Ovary (tissue), 9 donors: ENCODE measurements around the gene HIGD1A. TPM values are rescaled to one million over a fixed set of nuclear protein-coding genes. Genes with fewer than 3 reads are reported as not detected.
"Not testable (repeated sequence)": the region's sequence is repeated elsewhere in the genome, so short reads cannot be mapped to it uniquely, and the experiment has no call there.

Source experiments
- DNase-seq, 5 donors: peaks; one replicate each; pipeline ENCODE4 v3.0.0-alpha.2; 2019 to 2020
- H3K27ac ChIP-seq, 2 donors: fragments of 200-600 bp; one replicate each; pipeline versions ENCODE4 v1.5.1 to v1.8.0; 2019 to 2022
- H3K27me3 ChIP-seq: fragments of 200-600 bp; one replicate; pipeline ENCODE4 v1.8.0; 2022
- H3K36me3 ChIP-seq: fragments of 200-600 bp; sonication (generic); one replicate; pipeline ENCODE4 v1.5.1; 2019
- H3K4me1 ChIP-seq: one replicate; pipeline ENCODE4 v1.8.1; 2013; ENCODE audit warnings: mild to moderate bottlenecking, moderate library complexity; ENCODE audit not compliant: insufficient read depth
- H3K4me3 ChIP-seq: fragments of 200-600 bp; sonication (generic); one replicate; pipeline ENCODE4 v1.5.1; 2017
- H3K9me3 ChIP-seq, 2 donors: fragments of 200-600 bp in 1 of 2; sonication (generic) in 1 of 2; one replicate each; pipeline versions ENCODE4 v1.5.1 to v1.8.1; 2013 to 2019; ENCODE audit warnings: mild to moderate bottlenecking in 1 of 2, moderate library complexity in 1 of 2
- CTCF ChIP-seq, 3 donors: fragments of 450-650 bp in 2 of 3; fragments of 200-600 bp in 1 of 3; IDR thresholded peaks; one replicate each; pipeline versions ENCODE4 v1.5.1 to v1.8.0; 2016 to 2022; ENCODE audit warnings: antibody characterized with exemption in 3 of 3, mild to moderate bottlenecking in 1 of 3
- EP300 ChIP-seq: sonication (generic); formaldehyde crosslinking; IDR thresholded peaks from one replicate; pipeline ENCODE4 v1.6.1; 2017; ENCODE audit warnings: antibody characterized with exemption
- POLR2A ChIP-seq: fragments of 450-650 bp; IDR thresholded peaks from one replicate; pipeline ENCODE4 v1.6.1; 2017; ENCODE audit warnings: antibody characterized with exemption, mild to moderate bottlenecking, moderate library complexity
- WGBS, 3 donors: extraction: QIAGEN DNeasy Blood & Tissue Kit in 1 of 3; methylation state at CpG; one replicate each; pipeline versions ENCODE4 v1.1.5 to v1.1.7; 2013 to 2017; 5-methylcytosine and 5-hydroxymethylcytosine counted together
- intact Hi-C, 4 donors: fragments of 100-400 bp; cut with DNase I; formaldehyde crosslinking; loops; one replicate each; pipeline versions ENCODE4 v1.11.0 to v1.15.1; 2022 to 2023
- polyA plus RNA-seq, 2 donors: library from polyadenylated mRNA; stranded (reverse); fragments of 200-250 nt in 1 of 2; fragments of 350-450 nt in 1 of 2; fragmentation: Illumina TruSeq in 1 of 2; extraction: RNeasy Lipid Tissue Mini Kit (QIAGEN cat#74804) in 1 of 2; gene quantifications; one replicate each; pipeline ENCODE4 v1.2.3, GENCODE V29; 2013 to 2014
- total RNA-seq, 7 donors: library from RNA; depleted of rRNA in 2 of 7; stranded (reverse); fragments of >200 nt in 2 of 7; fragmentation: NEBNext Ultra II Directional in 3 of 7; extraction: Animal tissue kit (Norgen Biotek cat#: 25700) in 3 of 7; gene quantifications; one replicate each; pipeline versions ENCODE4 v1.1.0 to v1.2.4, GENCODE V29; 2016 to 2023
- donor health status: DM: no; HTN: no; CAD: no; lungs with moderate emphysema.
- donor health status: DM: no; HTN: no; CAD: no.
- donor health status: Bipolar disorder and iron deficiency.
- donor health status: DM: yes; HTN: yes; CAD: no.
- donor health status: DM: no; HTN: no; CAD: no.
- donor health status: DM: yes; HTN: yes; CAD: no.

The HIGD1A gene
- total and polyA plus RNA-seq, 9 donors = 44.6 to 126 (median 65.4) TPM

- Histone ChIP-seq H3K27ac (no peak overlapping the region), H3K9me3 (no peaks in the 10 kb centered on the region), H3K27me3 (no peaks in the 10 kb centered on the region), H3K4me3 (no peak overlapping the region), H3K4me1 (no peaks in the 10 kb centered on the region), H3K36me3 (no peaks in the 10 kb centered on the region)
- TF ChIP-seq EP300 (no peak), CTCF (IDR thresholded peaks at IDR 0.05) (no peak), POLR2A (no peak)
- WGBS, 3 donors = 77 to 91% (median 85%) methylated on average over 5 of the region's 5 CpGs
- intact Hi-C loops = no loop called here
- DNase-seq = no peak
These were observed 10.0 kb upstream of the HIGD1A start for GRCh38 chr3:42814246-42814645.

- H3K4me3 ChIP-seq, H3K27ac ChIP-seq, H3K27me3 ChIP-seq, DNase-seq, H3K9me3 ChIP-seq, H3K4me1 ChIP-seq, H3K36me3 ChIP-seq, intact Hi-C loops: not testable (repeated sequence)
- WGBS, 3 donors = 29 to 32% (median 30%) methylated on average over 15 of the region's 15 CpGs
These were observed 7.0 kb upstream of the HIGD1A start for GRCh38 chr3:42811118-42811883.

- H3K9me3 ChIP-seq, H3K4me3 ChIP-seq, intact Hi-C loops, H3K4me1 ChIP-seq, H3K36me3 ChIP-seq, H3K27me3 ChIP-seq, DNase-seq, H3K27ac ChIP-seq: not testable (repeated sequence)
- WGBS, 3 donors = 80 to 91% (median 85%) methylated on average over 10 of the region's 10 CpGs
These were observed 6.4 kb upstream of the HIGD1A start for GRCh38 chr3:42810706-42811105.

GRCh38 chr3:42809202-42809601 lies 4.9 kb upstream of the HIGD1A start, which contains the start of gene ACKR2:
ACKR2 (plus strand) TSS chr3:42809445; CDS start chr3:42864503, 55,058 bp downstream.
- Histone ChIP-seq H3K27me3 (no peaks in the 10 kb centered on the region), H3K27ac (no peak within 1 kb of the TSS), H3K9me3 (no peaks in the 10 kb centered on the region), H3K4me1 (no peaks in the 10 kb centered on the region), H3K36me3 (no peaks in the 10 kb centered on the region), H3K4me3 (no peak within 1 kb of the TSS)
- TF ChIP-seq POLR2A (no peak), EP300 (no peak), CTCF (IDR thresholded peaks at IDR 0.05) (no peak)
- no peak for DNase-seq
- WGBS, 3 donors = 93 to 96% (median 94%) methylated on average over 5 of the region's 5 CpGs
- intact Hi-C loops = no loop called here

GRCh38 chr3:42807929-42808328 lies 3.6 kb upstream of the HIGD1A start:
- H3K27me3 ChIP-seq = no peaks in the 10 kb centered on the region
- WGBS, 3 donors = 84 to 89% (median 89%) methylated on average over 4 of the region's 4 CpGs
- no peak overlapping the region for H3K27ac ChIP-seq
- no peak for DNase-seq
- intact Hi-C loops = no loop called here
- no peaks in the 10 kb centered on the region for H3K4me1 ChIP-seq
- H3K4me3 ChIP-seq = no peak overlapping the region
- no peaks in the 10 kb centered on the region for H3K36me3 ChIP-seq
- TF ChIP-seq CTCF (IDR thresholded peaks at IDR 0.05) = no peak
- no peak for TF ChIP-seq EP300
- no peak for TF ChIP-seq POLR2A
- H3K9me3 ChIP-seq = no peaks in the 10 kb centered on the region
